ENCODE results near the gene EOGT. TPM values are rescaled to one million over a fixed set of nuclear protein-coding genes. Genes with fewer than 3 reads are reported as not detected.

Gene EOGT
- 33.5 and 49.3 TPM in 2 replicates for total RNA-seq

DNA sequence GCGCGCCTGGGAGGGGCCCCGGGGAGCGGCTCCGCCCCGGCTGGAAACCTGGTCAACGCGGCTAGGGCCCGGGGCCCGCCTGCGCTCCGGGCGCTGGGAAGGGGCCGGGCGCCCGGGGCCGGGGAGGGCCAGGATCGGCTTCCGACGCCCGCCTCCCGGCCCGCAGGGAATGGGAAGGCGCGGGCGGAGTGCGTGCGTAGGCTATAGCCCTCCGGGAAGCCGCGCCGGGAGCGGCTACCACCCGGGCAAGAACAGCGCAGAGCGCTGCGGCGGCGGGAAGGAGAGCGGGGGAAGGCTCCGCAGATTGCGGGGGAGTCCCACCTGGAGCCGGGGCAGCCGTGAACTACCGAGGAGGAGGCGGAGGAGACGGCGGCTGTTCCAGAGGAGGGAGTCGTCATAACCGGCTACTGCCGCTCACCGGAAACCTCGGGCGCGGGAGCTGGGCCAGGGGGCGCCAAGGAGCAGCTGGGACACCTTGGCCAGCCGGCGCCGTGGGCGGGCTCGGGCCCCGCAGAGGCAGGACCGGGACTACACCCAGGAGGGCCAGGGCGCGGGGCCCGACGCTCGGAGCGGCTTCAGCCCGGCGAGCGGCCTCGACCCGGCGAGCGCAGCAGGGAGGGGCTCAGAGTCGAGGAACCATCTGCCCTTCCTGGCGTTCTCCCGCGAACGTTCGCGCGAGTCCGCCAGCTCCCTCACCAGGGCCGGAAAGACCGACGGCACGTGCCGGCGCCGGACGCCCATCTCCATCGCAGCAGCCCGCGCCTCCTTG lies at the start of gene EOGT:
Gene EOGT, minus strand, starts transcription at position 432 of the 769 bp plus-strand sequence. CDS start 3,838 bp downstream, outside the sequence.

GRCh38 chr3:69051756-69052471 lies 38.4 kb upstream of the EOGT start, which contains the start of gene TMF1:
TSS of gene TMF1 (minus strand) at chr3:69052333. CDS start at chr3:69052086, 247 bp downstream.

Other genes starting within 250 kb of the EOGT start
- not detected in 2 replicates for gene TAFA4, start 81.1 kb downstream of the EOGT start, total RNA-seq
- gene TMF1, start 38.6 kb upstream of the EOGT start, total RNA-seq = 40.0 and 49.7 TPM in 2 replicates
- 54.3 and 63.6 TPM in 2 replicates for gene UBA3, start 66.7 kb upstream of the EOGT start, total RNA-seq
- 41.0 and 97.0 TPM in 2 replicates for gene ARL6IP5, start 71.3 kb upstream of the EOGT start, total RNA-seq
- gene LMOD3, start 108.9 kb upstream of the EOGT start, total RNA-seq = not detected in 2 replicates